NOMO-1 (cell line): ENCODE data around the gene PRODH2.
"Not testable (repeated sequence)": the region's sequence is repeated elsewhere in the genome, so short reads cannot be mapped to it uniquely, and the experiment has no call there.

Experiments
- DNase-seq, 2 experiments: peaks; one replicate each; lab custom pipeline; 2025; ENCODE audit not compliant: unreplicated experiment in 2 of 2; lab: John Stamatoyannopoulos, UW

Gene PRODH2

GRCh38 chr19:35797663-35798062 lies 15.0 kb downstream of the PRODH2 start:
- DNase-seq = no peak

GRCh38 chr19:35796645-35797542 lies 15.8 kb downstream of the PRODH2 start:
- DNase-seq = no peak

- DNase-seq = not testable (repeated sequence)
Measured at GRCh38 chr19:35795564-35795963, 17.1 kb downstream of the PRODH2 start.

- DNase-seq = no peak
Measured at GRCh38 chr19:35793381-35794165, 19.1 kb downstream of the PRODH2 start.

- no peak for DNase-seq
Measured at GRCh38 chr19:35792888-35793287, 19.8 kb downstream of the PRODH2 start.

GRCh38 chr19:35792312-35792711 lies 20.3 kb downstream of the PRODH2 start:
- DNase-seq = no peak

GRCh38 chr19:35791814-35792279 lies 20.8 kb downstream of the PRODH2 start:
- no peak for DNase-seq

GRCh38 chr19:35790981-35791813 lies 21.4 kb downstream of the PRODH2 start:
- no peak for DNase-seq

- no peak for DNase-seq
Measured at GRCh38 chr19:35789978-35790944, 22.4 kb downstream of the PRODH2 start.

GRCh38 chr19:35789195-35789977 lies 23.3 kb downstream of the PRODH2 start:
- DNase-seq = no peak

- no peak for DNase-seq
Measured at GRCh38 chr19:35788205-35788960, 24.3 kb downstream of the PRODH2 start.

GRCh38 chr19:35787227-35787799 lies 25.3 kb downstream of the PRODH2 start:
- no peak for DNase-seq

- DNase-seq = no peak
Measured at GRCh38 chr19:35786299-35787160, 26.1 kb downstream of the PRODH2 start.

GRCh38 chr19:35785339-35785627 lies 27.4 kb downstream of the PRODH2 start:
- no peak for DNase-seq

- no peak for DNase-seq
Measured at GRCh38 chr19:35784503-35785338, 27.9 kb downstream of the PRODH2 start.
